HepG2 (cell line): ENCODE measurements around the gene NYNRIN. TPM values are rescaled to one million over a fixed set of nuclear protein-coding genes. Genes with fewer than 3 reads are reported as not detected.

Experiments used
- polyA plus RNA-seq, 8 experiments: library from polyadenylated mRNA; depleted of rRNA in 3 of 8; stranded (reverse) in 7 of 8; unstranded in 1 of 8; fragments of >200 nt; fragmentation: Illumina TruSeq in 4 of 8; extraction: Trizol in 4 of 8; gene quantifications; 2 replicates each; pipeline versions ENCODE4 v1.2.1 to v1.2.3, GENCODE V29; 2011 to 2016; ENCODE audit warnings: low read depth in 4 of 8, missing spikeins in 1 of 8, mixed read lengths in 1 of 8; ENCODE audit not compliant: insufficient read depth in 1 of 8
- total RNA-seq, 5 experiments: library from RNA; depleted of rRNA; stranded (reverse); fragments of >200 nt; fragmentation: Illumina TruSeq; extraction: Trizol; gene quantifications; 2 replicates each; pipeline ENCODE4 v1.2.3, GENCODE V29; 2016; ENCODE audit warnings: low read depth in 1 of 5
- TF ChIP-seq, protein P1 (sequence below): sonication (generic); formaldehyde crosslinking; IDR thresholded peaks from one replicate; pipeline ENCODE4 v1.5.1; 2020; ENCODE audit warnings: mild to moderate bottlenecking, missing genetic modification reagents; ENCODE audit errors: not compliant biosample characterization

Gene NYNRIN
- total and polyA plus RNA-seq, 2 of the 13 experiments (the other 11 are each of a cell fraction or from before 2014, with no cell fraction given): 0.63 to 1.1 TPM

DNA sequence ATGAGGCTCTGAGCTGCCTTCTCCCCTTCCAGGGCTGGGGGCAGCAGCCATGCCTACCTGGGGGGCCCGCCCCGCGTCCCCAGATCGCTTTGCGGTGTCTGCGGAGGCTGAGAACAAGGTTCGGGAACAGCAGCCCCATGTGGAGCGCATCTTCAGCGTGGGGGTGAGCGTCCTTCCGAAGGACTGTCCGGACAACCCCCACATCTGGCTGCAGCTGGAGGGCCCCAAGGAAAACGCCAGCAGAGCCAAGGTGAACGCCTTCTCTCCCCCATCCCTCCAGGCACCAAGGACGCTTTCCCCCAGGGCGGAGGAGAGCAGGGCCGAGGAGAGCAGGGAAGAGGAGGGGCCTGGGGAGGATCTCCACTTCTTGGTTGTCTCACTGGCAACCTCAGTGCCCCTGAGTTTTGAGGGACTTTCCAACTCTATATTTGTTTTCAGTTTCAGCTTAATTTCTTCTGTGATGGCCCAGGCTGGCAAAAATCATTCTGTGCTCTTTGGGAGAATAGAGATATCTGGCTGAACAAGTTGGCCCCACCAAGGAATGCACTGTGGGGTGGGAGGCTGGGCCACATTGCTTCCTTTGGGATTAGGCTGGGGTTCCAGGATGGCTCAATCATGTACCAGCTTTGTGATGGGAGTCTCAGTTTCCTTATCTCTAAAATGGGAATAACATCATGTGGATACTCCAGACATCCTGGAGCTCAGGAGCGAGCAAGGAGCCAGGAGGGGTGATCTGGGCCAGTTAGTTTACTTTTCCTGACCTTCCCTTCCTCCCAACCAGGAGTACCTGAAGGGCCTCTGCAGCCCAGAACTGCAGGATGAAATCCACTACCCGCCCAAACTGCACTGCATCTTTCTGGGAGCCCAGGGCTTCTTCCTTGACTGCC, 32.1 kb downstream of the NYNRIN start (continued):
- TF ChIP-seq, protein P1, sequence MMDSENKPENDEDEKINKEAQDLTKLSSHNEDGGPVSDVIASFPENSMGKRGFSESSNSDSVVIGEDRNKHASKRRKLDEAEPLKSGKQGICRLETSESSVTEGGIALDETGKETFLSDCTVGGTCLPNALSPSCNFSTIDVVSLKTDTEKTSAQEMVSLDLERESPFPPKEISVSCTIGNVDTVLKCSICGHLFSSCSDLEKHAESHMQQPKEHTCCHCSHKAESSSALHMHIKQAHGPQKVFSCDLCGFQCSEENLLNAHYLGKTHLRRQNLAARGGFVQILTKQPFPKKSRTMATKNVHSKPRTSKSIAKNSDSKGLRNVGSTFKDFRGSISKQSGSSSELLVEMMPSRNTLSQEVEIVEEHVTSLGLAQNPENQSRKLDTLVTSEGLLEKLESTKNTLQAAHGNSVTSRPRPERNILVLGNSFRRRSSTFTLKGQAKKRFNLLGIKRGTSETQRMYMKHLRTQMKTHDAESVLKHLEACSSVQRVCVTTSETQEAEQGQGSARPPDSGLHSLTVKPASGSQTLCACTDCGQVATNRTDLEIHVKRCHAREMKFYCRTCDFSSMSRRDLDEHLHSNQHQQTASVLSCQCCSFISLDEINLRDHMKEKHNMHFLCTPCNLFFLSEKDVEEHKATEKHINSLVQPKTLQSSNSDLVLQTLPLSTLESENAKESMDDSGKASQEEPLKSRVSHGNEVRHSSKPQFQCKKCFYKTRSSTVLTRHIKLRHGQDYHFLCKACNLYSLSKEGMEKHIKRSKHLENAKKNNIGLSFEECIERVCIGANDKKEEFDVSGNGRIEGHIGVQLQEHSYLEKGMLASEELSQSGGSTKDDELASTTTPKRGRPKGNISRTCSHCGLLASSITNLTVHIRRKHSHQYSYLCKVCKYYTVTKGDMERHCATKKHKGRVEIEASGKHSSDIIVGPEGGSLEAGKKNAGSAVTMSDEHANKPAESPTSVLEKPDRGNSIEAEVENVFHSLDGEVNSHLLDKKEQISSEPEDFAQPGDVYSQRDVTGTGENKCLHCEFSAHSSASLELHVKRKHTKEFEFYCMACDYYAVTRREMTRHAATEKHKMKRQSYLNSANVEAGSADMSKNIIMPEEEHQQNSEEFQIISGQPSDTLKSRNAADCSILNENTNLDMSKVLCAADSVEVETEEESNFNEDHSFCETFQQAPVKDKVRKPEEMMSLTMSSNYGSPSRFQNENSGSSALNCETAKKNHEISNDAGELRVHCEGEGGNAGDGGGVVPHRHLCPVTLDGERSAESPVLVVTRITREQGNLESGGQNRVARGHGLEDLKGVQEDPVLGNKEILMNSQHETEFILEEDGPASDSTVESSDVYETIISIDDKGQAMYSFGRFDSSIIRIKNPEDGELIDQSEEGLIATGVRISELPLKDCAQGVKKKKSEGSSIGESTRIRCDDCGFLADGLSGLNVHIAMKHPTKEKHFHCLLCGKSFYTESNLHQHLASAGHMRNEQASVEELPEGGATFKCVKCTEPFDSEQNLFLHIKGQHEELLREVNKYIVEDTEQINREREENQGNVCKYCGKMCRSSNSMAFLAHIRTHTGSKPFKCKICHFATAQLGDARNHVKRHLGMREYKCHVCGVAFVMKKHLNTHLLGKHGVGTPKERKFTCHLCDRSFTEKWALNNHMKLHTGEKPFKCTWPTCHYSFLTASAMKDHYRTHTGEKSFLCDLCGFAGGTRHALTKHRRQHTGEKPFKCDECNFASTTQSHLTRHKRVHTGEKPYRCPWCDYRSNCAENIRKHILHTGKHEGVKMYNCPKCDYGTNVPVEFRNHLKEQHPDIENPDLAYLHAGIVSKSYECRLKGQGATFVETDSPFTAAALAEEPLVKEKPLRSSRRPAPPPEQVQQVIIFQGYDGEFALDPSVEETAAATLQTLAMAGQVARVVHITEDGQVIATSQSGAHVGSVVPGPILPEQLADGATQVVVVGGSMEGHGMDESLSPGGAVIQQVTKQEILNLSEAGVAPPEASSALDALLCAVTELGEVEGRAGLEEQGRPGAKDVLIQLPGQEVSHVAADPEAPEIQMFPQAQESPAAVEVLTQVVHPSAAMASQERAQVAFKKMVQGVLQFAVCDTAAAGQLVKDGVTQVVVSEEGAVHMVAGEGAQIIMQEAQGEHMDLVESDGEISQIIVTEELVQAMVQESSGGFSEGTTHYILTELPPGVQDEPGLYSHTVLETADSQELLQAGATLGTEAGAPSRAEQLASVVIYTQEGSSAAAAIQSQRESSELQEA: no peak
